SHP77 (cell line): ENCODE measurements around the gene DEAF1.

ENCODE experiments used
- DNase-seq, 2 experiments: peaks; one replicate each; lab custom pipeline; 2025; lab: John Stamatoyannopoulos, UW

DEAF1 gene

GRCh38 chr11:721247-721740 is 26.3 kb upstream of the DEAF1 start:
- no peak for DNase-seq

GRCh38 chr11:720642-721246 is 25.7 kb upstream of the DEAF1 start:
- DNase-seq: peak in 1 of 2 experiments; percentile 31

- no peak for DNase-seq
These were observed 25.1 kb upstream of the DEAF1 start for GRCh38 chr11:720017-720641.

- DNase-seq: no peak
These were observed 24.4 kb upstream of the DEAF1 start for GRCh38 chr11:719214-720016.

- no peak for DNase-seq
These were observed 19.4 kb upstream of the DEAF1 start for GRCh38 chr11:714436-714835.

GRCh38 chr11:709109-709997 is 14.3 kb upstream of the DEAF1 start:
- no peak for DNase-seq

GRCh38 chr11:708511-708910 is 13.5 kb upstream of the DEAF1 start:
- no peak for DNase-seq

- no peak for DNase-seq
These were observed 12.9 kb upstream of the DEAF1 start for GRCh38 chr11:707817-708420.

- DNase-seq: no peak
These were observed 12.2 kb upstream of the DEAF1 start for GRCh38 chr11:706957-707816.

- no peak for DNase-seq
These were observed 11.5 kb upstream of the DEAF1 start for GRCh38 chr11:706439-706956.

- no peak for DNase-seq
These were observed 10.8 kb upstream of the DEAF1 start, which contains the start of gene EPS8L2 for GRCh38 chr11:705646-706438. Gene EPS8L2 (plus strand): TSS chr11:706231. CDS start chr11:709408, 3,177 bp downstream.

GRCh38 chr11:704781-705645 is 10.0 kb upstream of the DEAF1 start:
- DNase-seq: no peak

GRCh38 chr11:704228-704674 is 9.2 kb upstream of the DEAF1 start:
- DNase-seq: no peak

- DNase-seq: no peak
These were observed 8.5 kb upstream of the DEAF1 start for GRCh38 chr11:703506-703905.

- DNase-seq: no peak
These were observed 7.7 kb upstream of the DEAF1 start for GRCh38 chr11:702462-703461.

GRCh38 chr11:701741-702461 is 6.9 kb upstream of the DEAF1 start:
- DNase-seq: no peak
